GM23338 (cell line): ENCODE results near the gene SMAD3. TPM values are rescaled to one million over a fixed set of nuclear protein-coding genes. Genes with fewer than 3 reads are reported as not detected.

Experiments
- ATAC-seq: fragments of 200-7000 bp; cut with Tn5 transposase; 3 replicates; pipeline ENCODE4 v1.9.1; 2020
- DNase-seq: peaks from one replicate; pipeline ENCODE4 v3.0.0-alpha.2; 2015; ENCODE audit warnings: low spot score
- H2AFZ ChIP-seq: fragments of 200-600 bp; sonication (generic); 2 replicates; pipeline ENCODE4 v1.8.0; 2016; ENCODE audit warnings: antibody characterized with exemption, mild to moderate bottlenecking, moderate library complexity
- H3F3A ChIP-seq: fragments of 200-600 bp; sonication (generic); replicated peaks from 2 replicates; pipeline ENCODE4 v1.8.0; 2017; ENCODE audit warnings: antibody characterized with exemption, mixed run types, low read depth
- H3K27ac ChIP-seq: fragments of 200-600 bp; sonication (generic); 2 replicates; pipeline ENCODE4 v1.6.1; 2016; ENCODE audit warnings: low read depth
- H3K27me3 ChIP-seq: fragments of 200-600 bp; sonication (generic); 2 replicates; pipeline ENCODE4 v1.8.0; 2016; ENCODE audit warnings: mild to moderate bottlenecking, mixed run types, moderate library complexity; ENCODE audit not compliant: insufficient read depth
- H3K36me3 ChIP-seq: fragments of 200-600 bp; sonication (generic); 2 replicates; pipeline ENCODE4 v1.8.0; 2016; ENCODE audit warnings: mild to moderate bottlenecking; ENCODE audit not compliant: insufficient read depth
- H3K4me1 ChIP-seq: fragments of 200-600 bp; sonication (generic); 2 replicates; pipeline ENCODE4 v1.8.0; 2016; ENCODE audit warnings: mild to moderate bottlenecking, moderate library complexity; ENCODE audit not compliant: insufficient read depth
- H3K4me2 ChIP-seq: fragments of 200-600 bp; sonication (generic); 2 replicates; pipeline ENCODE4 v1.7.1; 2017; ENCODE audit warnings: mixed run types
- H3K4me3 ChIP-seq: fragments of 200-600 bp; sonication (generic); 2 replicates; pipeline ENCODE4 v1.6.1; 2016; ENCODE audit warnings: mixed run types
- H3K79me2 ChIP-seq: fragments of 200-600 bp; sonication (generic); replicated peaks from 2 replicates; pipeline ENCODE4 v1.8.0; 2017; ENCODE audit warnings: mild to moderate bottlenecking; ENCODE audit not compliant: insufficient read depth
- H3K9me2 ChIP-seq: fragments of 200-600 bp; sonication (generic); 2 replicates; pipeline ENCODE4 v1.8.0; 2017; ENCODE audit not compliant: insufficient read depth
- H4K20me1 ChIP-seq: fragments of 200-600 bp; sonication (generic); replicated peaks from 2 replicates; pipeline ENCODE4 v1.8.0; 2017; ENCODE audit warnings: mild to moderate bottlenecking; ENCODE audit not compliant: insufficient read depth
- H3K27ac Mint-ChIP-seq: 2 replicates; pipeline ENCODE4 v1.8.0; 2020; ENCODE audit warnings: inconsistent platforms, mild to moderate bottlenecking, moderate library complexity, mixed read lengths
- H3K27me3 Mint-ChIP-seq: 3 replicates; pipeline ENCODE4 v1.8.0; 2022; ENCODE audit warnings: low read depth, mild to moderate bottlenecking, moderate library complexity, mixed read lengths, inconsistent platforms; ENCODE audit not compliant: insufficient read depth, poor library complexity
- H3K36me3 Mint-ChIP-seq: 3 replicates; pipeline ENCODE4 v1.8.0; 2021; ENCODE audit warnings: low read depth, mild to moderate bottlenecking, inconsistent platforms, moderate library complexity, mixed read lengths
- H3K4me1 Mint-ChIP-seq: 3 replicates; pipeline ENCODE4 v1.8.0; 2020; ENCODE audit warnings: mild to moderate bottlenecking, inconsistent platforms, mixed read lengths
- H3K4me3 Mint-ChIP-seq: 3 replicates; pipeline ENCODE4 v1.8.0; 2021; ENCODE audit warnings: moderate library complexity, mild to moderate bottlenecking, inconsistent platforms, mixed read lengths
- H3K9me3 Mint-ChIP-seq: 3 replicates; pipeline ENCODE4 v1.8.0; 2020; ENCODE audit warnings: moderate library complexity, mild to moderate bottlenecking, inconsistent platforms, mixed read lengths
- CTCF ChIP-seq, 2 experiments: fragments of 200-600 bp in 1 of 2; sonication (generic) in 1 of 2; conservative IDR thresholded peaks; 2 replicates each; pipeline versions ENCODE4 v1.5.1 to v1.6.1; 2016 to 2017; ENCODE audit warnings: antibody characterized with exemption in 2 of 2, low read depth in 2 of 2, mild to moderate bottlenecking in 2 of 2, moderate library complexity in 1 of 2
- ETS1 ChIP-seq: IDR thresholded peaks from 2 replicates; pipeline ENCODE4 v1.6.1; 2016; ENCODE audit warnings: antibody characterized with exemption
- EZH2phosphoT487 ChIP-seq: fragments of 200-600 bp; sonication (generic); IDR thresholded peaks from one replicate; pipeline ENCODE4 v1.8.1; 2018; ENCODE audit warnings: antibody characterized with exemption; ENCODE audit not compliant: unreplicated experiment
- JUNB ChIP-seq: IDR thresholded peaks from one replicate; pipeline ENCODE4 v1.6.1; 2016; ENCODE audit warnings: antibody characterized with exemption; ENCODE audit not compliant: unreplicated experiment
- POLR2AphosphoS5 ChIP-seq: IDR thresholded peaks from 2 replicates; pipeline ENCODE4 v1.6.1; 2016; ENCODE audit warnings: antibody characterized with exemption, low read depth
- STAT1 ChIP-seq: IDR thresholded peaks from one replicate; pipeline ENCODE4 v1.6.1; 2016; ENCODE audit warnings: antibody characterized with exemption; ENCODE audit not compliant: unreplicated experiment
- ZNF114 ChIP-seq: fragments of 250-450 bp; sonication (Bioruptor Pico); IDR thresholded peaks from 2 replicates; pipeline ENCODE4 v1.5.0; 2020; ENCODE audit warnings: mild to moderate bottlenecking, moderate library complexity
- ZNF331 ChIP-seq: fragments of 250-450 bp; sonication (Bioruptor Pico); IDR thresholded peaks from 2 replicates; pipeline ENCODE4 v1.5.0; 2020; ENCODE audit warnings: low read depth, mild to moderate bottlenecking, moderate library complexity
- ZNF462 ChIP-seq: fragments of 250-450 bp; sonication (Bioruptor Pico); IDR thresholded peaks from 2 replicates; pipeline ENCODE4 v1.5.0; 2020; ENCODE audit warnings: mild to moderate bottlenecking, moderate library complexity
- polyA plus RNA-seq: library from polyadenylated mRNA; unstranded; fragments of >200 nt; fragmentation: Nextera tagmentation; extraction: Ambion mirVana; gene quantifications from 2 replicates; pipeline ENCODE4 v1.2.1, GENCODE V29; 2016
- total RNA-seq: library from RNA; depleted of rRNA; stranded (reverse); fragments of >200 nt; shearing (Covaris generic); gene quantifications from 2 replicates; pipeline ENCODE4 v1.2.3, GENCODE V29; 2014

The SMAD3 gene
- total and polyA plus RNA-seq, 2 experiments from 2014 or later = 4.9 to 11.6 TPM

GRCh38 chr15:67137951-67138848, 72.8 kb downstream of the SMAD3 start:
- Histone ChIP-seq H2AFZ (no peak overlapping the region), H3K27ac (peak overlapping the region; percentile 47; the same call in 1 of the 2 replicates), H3K36me3 (no peaks in the 10 kb centered on the region), H3K9me2 (no peaks in the 10 kb centered on the region; the same call in 1 of the 2 replicates), H3K4me2 (peak overlapping the region; percentile 24; the same call in 1 of the 2 replicates), H3K79me2 (peaks cover 28% of the 10 kb centered on the region), H3K27me3 (no peaks in the 10 kb centered on the region), H4K20me1 (no peaks in the 10 kb centered on the region; the same call in 1 of the 2 replicates), H3K4me1 (peaks cover 44% of the 10 kb centered on the region), H3K4me3 (no peak overlapping the region), H3F3A (no peaks in the 10 kb centered on the region; the same call in 1 of the 2 replicates)
- DNase-seq (no peak), ATAC-seq (peak; percentile 47)
- Mint-ChIP-seq H3K27ac (peak overlapping the region; percentile 25), H3K36me3 (no peaks in the 10 kb centered on the region), H3K9me3 (no peaks in the 10 kb centered on the region), H3K27me3 (no peaks in the 10 kb centered on the region), H3K4me3 (no peak overlapping the region), H3K4me1 (peaks cover 76% of the 10 kb centered on the region)
- no peak for TF ChIP-seq ZNF114 (CRISPR knock-in tag)

GRCh38 chr15:67138891-67139855, 73.8 kb downstream of the SMAD3 start:
- Histone ChIP-seq H3K36me3 (no peaks in the 10 kb centered on the region), H3K4me1 (peaks cover 45% of the 10 kb centered on the region), H3K27me3 (no peaks in the 10 kb centered on the region), H3K27ac (peak overlapping the region; percentile 47; the same call in 1 of the 2 replicates), H4K20me1 (no peaks in the 10 kb centered on the region; the same call in 1 of the 2 replicates), H3F3A (no peaks in the 10 kb centered on the region), H3K4me2 (peak overlapping the region; percentile 24), H2AFZ (no peak overlapping the region), H3K9me2 (no peaks in the 10 kb centered on the region; the same call in 1 of the 2 replicates), H3K4me3 (no peak overlapping the region), H3K79me2 (peaks cover 31% of the 10 kb centered on the region)
- DNase-seq (no peak), ATAC-seq (peak; percentile 16; the same call in 1 of the 3 replicates)
- no peaks in the 10 kb centered on the region for H3K36me3 Mint-ChIP-seq
- H3K9me3 Mint-ChIP-seq = no peaks in the 10 kb centered on the region
- peaks cover 73% of the 10 kb centered on the region for H3K4me1 Mint-ChIP-seq
- no peaks in the 10 kb centered on the region for H3K27me3 Mint-ChIP-seq
- no peak overlapping the region for H3K4me3 Mint-ChIP-seq
- H3K27ac Mint-ChIP-seq = peak overlapping the region; percentile 25
- TF ChIP-seq JUNB = no peak
- no peak for TF ChIP-seq ZNF114 (CRISPR knock-in tag)
- TF ChIP-seq STAT1 = no peak
- TF ChIP-seq ZNF331 (CRISPR knock-in tag) = no peak
- no peak for TF ChIP-seq EZH2phosphoT487
- TF ChIP-seq ZNF462 = no peak
- TF ChIP-seq CTCF (conservative IDR thresholded peaks at IDR 0.05; ENCODE audit: low read depth in 2 of 2) = no peak
- TF ChIP-seq ETS1 = no peak
- no peak for TF ChIP-seq POLR2AphosphoS5
